ENCODE data around the gene CYP4A11.
"Not testable (repeated sequence)": the region's sequence is repeated elsewhere in the genome, so short reads cannot be mapped to it uniquely, and the experiment has no call there.

The CYP4A11 gene

GRCh38 chr1:46940307-46940706, 969 bp downstream of the CYP4A11 start:
- DNase-seq (ENCODE audit: extremely low read depth, insufficient read length) = no peak
- TF ChIP-seq, protein P1, sequence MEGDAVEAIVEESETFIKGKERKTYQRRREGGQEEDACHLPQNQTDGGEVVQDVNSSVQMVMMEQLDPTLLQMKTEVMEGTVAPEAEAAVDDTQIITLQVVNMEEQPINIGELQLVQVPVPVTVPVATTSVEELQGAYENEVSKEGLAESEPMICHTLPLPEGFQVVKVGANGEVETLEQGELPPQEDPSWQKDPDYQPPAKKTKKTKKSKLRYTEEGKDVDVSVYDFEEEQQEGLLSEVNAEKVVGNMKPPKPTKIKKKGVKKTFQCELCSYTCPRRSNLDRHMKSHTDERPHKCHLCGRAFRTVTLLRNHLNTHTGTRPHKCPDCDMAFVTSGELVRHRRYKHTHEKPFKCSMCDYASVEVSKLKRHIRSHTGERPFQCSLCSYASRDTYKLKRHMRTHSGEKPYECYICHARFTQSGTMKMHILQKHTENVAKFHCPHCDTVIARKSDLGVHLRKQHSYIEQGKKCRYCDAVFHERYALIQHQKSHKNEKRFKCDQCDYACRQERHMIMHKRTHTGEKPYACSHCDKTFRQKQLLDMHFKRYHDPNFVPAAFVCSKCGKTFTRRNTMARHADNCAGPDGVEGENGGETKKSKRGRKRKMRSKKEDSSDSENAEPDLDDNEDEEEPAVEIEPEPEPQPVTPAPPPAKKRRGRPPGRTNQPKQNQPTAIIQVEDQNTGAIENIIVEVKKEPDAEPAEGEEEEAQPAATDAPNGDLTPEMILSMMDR (IDR thresholded peaks at IDR 0.05; ENCODE audit: insufficient read depth, low read length, poor library complexity, severe bottlenecking) = no peak
- H3K36me3 ChIP-seq (ENCODE audit: control insufficient read depth, insufficient read depth, low read length) = no peaks in the 10 kb centered on the region
- H3K27me3 ChIP-seq (replicated peaks; ENCODE audit: control insufficient read depth, insufficient read depth, low read length) = no peaks in the 10 kb centered on the region
- no peak overlapping the region for H3K4me3 ChIP-seq (replicated peaks; ENCODE audit: low read depth, low read length)

GRCh38 chr1:46937270-46937669, 4.0 kb downstream of the CYP4A11 start:
- Histone ChIP-seq H3K4me3 (replicated peaks; ENCODE audit: low read depth, low read length) (no peak overlapping the region), H3K36me3 (ENCODE audit: control insufficient read depth, insufficient read depth, low read length) (no peaks in the 10 kb centered on the region), H3K27me3 (replicated peaks; ENCODE audit: control insufficient read depth, insufficient read depth, low read length) (no peaks in the 10 kb centered on the region)
- DNase-seq (ENCODE audit: extremely low read depth, insufficient read length) = no peak
- TF ChIP-seq, protein P1 (IDR thresholded peaks at IDR 0.05; ENCODE audit: insufficient read depth, low read length, poor library complexity, severe bottlenecking) = no peak

DNA sequence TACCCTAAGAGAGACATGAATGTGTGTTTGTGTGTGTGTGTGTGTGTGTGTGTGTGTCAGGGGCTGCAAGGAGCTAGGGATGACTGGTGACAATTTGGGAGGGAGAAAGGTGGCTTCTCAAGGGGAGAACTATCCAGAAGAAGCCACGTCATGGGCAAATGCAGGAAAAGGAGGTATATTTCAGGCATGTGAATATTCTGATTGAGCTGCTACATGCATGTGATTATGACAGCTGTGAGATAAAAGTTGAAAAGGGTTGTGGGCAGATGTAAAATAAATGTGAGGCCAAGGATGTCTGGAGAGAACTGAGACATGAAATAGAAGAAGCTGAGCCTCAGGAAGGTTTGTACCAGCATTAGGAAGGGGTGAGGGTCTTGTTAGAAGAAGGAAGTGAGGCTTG, 4.5 kb downstream of the CYP4A11 start:
- no peak for DNase-seq (ENCODE audit: extremely low read depth, insufficient read length)
- TF ChIP-seq, protein P1 (IDR thresholded peaks at IDR 0.05; ENCODE audit: insufficient read depth, low read length, poor library complexity, severe bottlenecking) = no peak
- no peaks in the 10 kb centered on the region for H3K27me3 ChIP-seq (replicated peaks; ENCODE audit: control insufficient read depth, insufficient read depth, low read length)
- H3K4me3 ChIP-seq (replicated peaks; ENCODE audit: low read depth, low read length) = no peak overlapping the region
- no peaks in the 10 kb centered on the region for H3K36me3 ChIP-seq (ENCODE audit: control insufficient read depth, insufficient read depth, low read length)

DNA sequence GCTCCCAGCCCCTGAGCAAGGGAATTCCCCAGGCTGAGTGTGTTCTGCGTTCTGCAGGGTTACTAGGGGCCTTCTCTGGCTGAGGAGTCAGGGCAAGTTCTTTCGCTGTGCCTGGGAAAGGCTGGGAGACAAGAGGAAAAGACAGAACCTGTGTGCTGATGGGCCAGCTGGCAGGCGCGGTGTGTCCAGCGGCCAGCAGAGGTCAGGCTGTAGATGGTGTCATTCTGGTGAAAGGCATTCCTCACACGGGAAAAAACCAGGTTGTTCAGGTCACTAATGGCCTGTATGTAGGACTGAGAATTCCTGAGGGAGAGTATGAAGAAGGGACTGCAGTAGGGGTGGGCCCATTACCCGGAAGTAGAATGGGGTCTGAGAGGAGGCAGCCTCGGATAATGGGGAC, 6.4 kb downstream of the CYP4A11 start:
- not testable (repeated sequence) for H3K27me3 ChIP-seq (replicated peaks; ENCODE audit: control insufficient read depth, insufficient read depth, low read length); DNase-seq (ENCODE audit: extremely low read depth, insufficient read length); H3K4me3 ChIP-seq (replicated peaks; ENCODE audit: low read depth, low read length); H3K36me3 ChIP-seq (ENCODE audit: control insufficient read depth, insufficient read depth, low read length)
- TF ChIP-seq, protein P1 (IDR thresholded peaks at IDR 0.05; ENCODE audit: insufficient read depth, low read length, poor library complexity, severe bottlenecking) = peak; percentile 43

DNA sequence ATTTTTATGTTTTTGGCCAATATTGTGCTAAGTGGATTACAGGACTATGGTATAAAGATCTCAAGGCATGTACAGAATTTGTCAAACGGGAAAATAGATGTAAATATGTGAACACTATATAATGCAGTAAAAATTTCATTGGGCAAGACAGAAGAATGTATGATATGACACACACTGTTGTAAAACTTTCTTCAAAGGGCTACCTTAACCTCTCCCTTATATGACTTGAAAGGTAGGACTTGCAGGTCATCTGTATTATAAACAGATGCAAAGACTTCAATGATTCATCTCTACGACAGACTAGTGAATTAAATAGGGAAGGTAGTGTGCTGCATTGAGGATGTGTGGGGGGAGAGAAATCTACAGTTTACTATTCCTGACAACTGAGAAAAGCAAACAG, 9.3 kb downstream of the CYP4A11 start:
- H3K36me3 ChIP-seq (ENCODE audit: control insufficient read depth, insufficient read depth, low read length); H3K4me3 ChIP-seq (replicated peaks; ENCODE audit: low read depth, low read length); H3K27me3 ChIP-seq (replicated peaks; ENCODE audit: control insufficient read depth, insufficient read depth, low read length); DNase-seq (ENCODE audit: extremely low read depth, insufficient read length): not testable (repeated sequence)

- H3K4me3 ChIP-seq (replicated peaks; ENCODE audit: low read depth, low read length) = no peak overlapping the region
- TF ChIP-seq, protein P1 (IDR thresholded peaks at IDR 0.05; ENCODE audit: insufficient read depth, low read length, poor library complexity, severe bottlenecking) = no peak
- H3K36me3 ChIP-seq (ENCODE audit: control insufficient read depth, insufficient read depth, low read length) = no peaks in the 10 kb centered on the region
- no peaks in the 10 kb centered on the region for H3K27me3 ChIP-seq (replicated peaks; ENCODE audit: control insufficient read depth, insufficient read depth, low read length)
- DNase-seq (ENCODE audit: extremely low read depth, insufficient read length) = no peak
These were observed 10.1 kb downstream of the CYP4A11 start for GRCh38 chr1:46931151-46931550.

All from GM06990 (cell line).